K562 (cell line): Measurements from ENCODE around the gene SOX6.

ENCODE experiments used
- ADNP ChIP-seq: fragments of 200-800 bp; sonication (Bioruptor generic); IDR thresholded peaks from 2 replicates; pipeline ENCODE4 v1.6.1; 2016; ENCODE audit warnings: missing genetic modification characterization, missing compliant biosample characterization
- CTCF ChIP-seq, 3 experiments: IDR thresholded peaks in 2 of 3; conservative IDR thresholded peaks in 1 of 3; 2 replicates each; pipeline ENCODE4 v1.5.1; 2011 to 2012; ENCODE audit warnings: low read length in 3 of 3, mild to moderate bottlenecking in 3 of 3, control low read depth in 2 of 3, improper control_type of control experiment in 1 of 3, inconsistent platforms in 1 of 3, low read depth in 1 of 3, mixed read lengths in 1 of 3, moderate library complexity in 1 of 3; ENCODE audit not compliant: insufficient read depth in 2 of 3
- KLF1 ChIP-seq: fragments of 450-650 bp; IDR thresholded peaks from 2 replicates; pipeline ENCODE4 v1.6.1; 2016; ENCODE audit warnings: missing genetic modification characterization, missing compliant biosample characterization
- SAFB ChIP-seq: fragments of 200-400 bp; formaldehyde crosslinking; IDR thresholded peaks from 2 replicates; pipeline ENCODE4 v1.6.1; 2017; ENCODE audit warnings: low read depth, low read length, borderline replicate concordance
- SAFB2 ChIP-seq: fragments of 200-400 bp; formaldehyde crosslinking; IDR thresholded peaks from 2 replicates; pipeline ENCODE4 v1.6.1; 2018; ENCODE audit warnings: borderline replicate concordance, low read length, low read depth, moderate library complexity; ENCODE audit not compliant: severe bottlenecking
- SNRNP70 ChIP-seq: fragments of 200-400 bp; formaldehyde crosslinking; optimal IDR thresholded peaks from 2 replicates; pipeline ENCODE3; 2017; ENCODE audit warnings: low read depth, low read length
- TOE1 ChIP-seq, 2 experiments: fragments of 450-650 bp in 1 of 2; sonication (generic) in 1 of 2; formaldehyde crosslinking in 1 of 2; IDR thresholded peaks; 2 replicates each; pipeline versions ENCODE4 v1.7.1 to v1.8.0; 2016 to 2022; ENCODE audit warnings: borderline replicate concordance in 2 of 2, mild to moderate bottlenecking in 2 of 2, antibody characterized with exemption in 1 of 2, inconsistent platforms in 1 of 2, low read depth in 1 of 2, missing genetic modification reagents in 1 of 2, moderate library complexity in 1 of 2
- ZNF79 ChIP-seq: fragments of 250-450 bp; sonication (Bioruptor Pico); IDR thresholded peaks from 2 replicates; pipeline ENCODE4 v1.4.0; 2020; ENCODE audit warnings: low read depth, mild to moderate bottlenecking, moderate library complexity
- TF ChIP-seq, protein P1 (sequence below), 2 experiments: fragments of 450-650 bp in 1 of 2; sonication (generic) in 1 of 2; formaldehyde crosslinking; conservative IDR thresholded peaks; 2 replicates each; pipeline versions ENCODE4 v1.4.0 to v1.8.1; 2020 to 2022; ENCODE audit warnings: mild to moderate bottlenecking in 1 of 2, missing genetic modification reagents in 1 of 2
- TF ChIP-seq, protein P2 (sequence below): fragments of 250-450 bp; sonication (Bioruptor Pico); IDR thresholded peaks from 2 replicates; pipeline ENCODE4 v1.5.0; 2021

GRCh38 chr11:16125796-16126195 is 230.6 kb downstream of the SOX6 start:
- TF ChIP-seq KLF1 (tag), result no peak
- no peak for TF ChIP-seq SAFB2
- no peak for TF ChIP-seq ZNF79 (CRISPR knock-in tag)
- TF ChIP-seq CTCF (IDR thresholded peaks at IDR 0.05 in 2 of 3, conservative IDR thresholded peaks at IDR 0.05 in 1 of 3; ENCODE audit: insufficient read depth in 2 of 3, low read depth in 1 of 3, low read length in 3 of 3), result no peak
- TF ChIP-seq, protein P1, sequence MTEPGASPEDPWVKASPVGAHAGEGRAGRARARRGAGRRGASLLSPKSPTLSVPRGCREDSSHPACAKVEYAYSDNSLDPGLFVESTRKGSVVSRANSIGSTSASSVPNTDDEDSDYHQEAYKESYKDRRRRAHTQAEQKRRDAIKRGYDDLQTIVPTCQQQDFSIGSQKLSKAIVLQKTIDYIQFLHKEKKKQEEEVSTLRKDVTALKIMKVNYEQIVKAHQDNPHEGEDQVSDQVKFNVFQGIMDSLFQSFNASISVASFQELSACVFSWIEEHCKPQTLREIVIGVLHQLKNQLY (CRISPR knock-in tag; conservative IDR thresholded peaks at IDR 0.05), result no peak
- no peak for TF ChIP-seq SAFB
- TF ChIP-seq, protein P2, sequence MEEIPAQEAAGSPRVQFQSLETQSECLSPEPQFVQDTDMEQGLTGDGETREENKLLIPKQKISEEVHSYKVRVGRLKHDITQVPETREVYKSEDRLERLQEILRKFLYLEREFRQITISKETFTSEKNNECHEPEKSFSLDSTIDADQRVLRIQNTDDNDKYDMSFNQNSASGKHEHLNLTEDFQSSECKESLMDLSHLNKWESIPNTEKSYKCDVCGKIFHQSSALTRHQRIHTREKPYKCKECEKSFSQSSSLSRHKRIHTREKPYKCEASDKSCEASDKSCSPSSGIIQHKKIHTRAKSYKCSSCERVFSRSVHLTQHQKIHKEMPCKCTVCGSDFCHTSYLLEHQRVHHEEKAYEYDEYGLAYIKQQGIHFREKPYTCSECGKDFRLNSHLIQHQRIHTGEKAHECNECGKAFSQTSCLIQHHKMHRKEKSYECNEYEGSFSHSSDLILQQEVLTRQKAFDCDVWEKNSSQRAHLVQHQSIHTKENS (CRISPR knock-in tag), result no peak
- TF ChIP-seq ADNP (tag), result no peak
- no peak for TF ChIP-seq SNRNP70
- no peak for TF ChIP-seq TOE1 (IDR thresholded peaks at IDR 0.05; ENCODE audit: borderline replicate concordance)
- TF ChIP-seq TOE1 (CRISPR knock-in tag; IDR thresholded peaks at IDR 0.05; ENCODE audit: borderline replicate concordance, low read depth), result no peak
